Spleen (tissue), 7 donors: Measurements from ENCODE around the gene RAB3IL1.

ENCODE experiments used
- POLR2A ChIP-seq, 3 donors: fragments of 450-650 bp; IDR thresholded peaks; one replicate each; pipeline ENCODE4 v1.5.1; 2017; ENCODE audit warnings: antibody characterized with exemption in 3 of 3, mild to moderate bottlenecking in 1 of 3
- POLR2AphosphoS5 ChIP-seq, 3 donors: sonication (generic); formaldehyde crosslinking; IDR thresholded peaks; one replicate each; pipeline ENCODE4 v1.5.1; 2017; ENCODE audit warnings: antibody characterized with exemption in 3 of 3
- TF ChIP-seq, protein P1 (sequence below), 11 experiments: fragments of 200-600 bp in 7 of 11; fragments of 450-650 bp in 4 of 11; sonication (generic) in 4 of 11; IDR thresholded peaks in 8 of 11; conservative IDR thresholded peaks in 3 of 11; 1 replicate in 7 of 11; 2 replicates in 4 of 11; pipeline versions ENCODE4 v1.4.0 to v1.8.0; 2016 to 2021; ENCODE audit warnings: antibody characterized with exemption in 11 of 11, inconsistent platforms in 4 of 11, mild to moderate bottlenecking in 1 of 11
- donor health status: DM: no; HTN: no; CAD: no; lungs with moderate emphysema.
- donor health status: DM: no; HTN: no; CAD: no.
- donor health status: DM: no; HTN: no; CAD: no.

DNA sequence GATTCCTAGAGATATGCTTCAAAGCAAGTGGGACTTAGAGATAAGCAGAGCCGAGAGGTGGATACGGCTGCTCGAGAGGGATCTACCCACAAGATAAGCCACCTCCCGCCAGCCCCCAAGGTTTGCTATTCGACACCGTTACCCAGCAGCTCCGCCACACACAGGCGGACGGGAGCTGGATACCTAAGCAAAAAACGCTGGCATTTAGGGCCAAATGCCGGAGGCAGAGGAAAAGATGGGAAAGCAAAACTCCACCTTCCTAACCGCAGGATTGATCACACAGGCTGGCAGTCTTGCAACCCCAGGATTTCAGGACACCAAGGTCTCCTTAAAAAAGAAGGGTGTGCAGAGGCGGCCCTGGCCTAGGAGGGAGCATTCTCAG, 49.4 kb upstream of the RAB3IL1 start:
- TF ChIP-seq, protein P1, sequence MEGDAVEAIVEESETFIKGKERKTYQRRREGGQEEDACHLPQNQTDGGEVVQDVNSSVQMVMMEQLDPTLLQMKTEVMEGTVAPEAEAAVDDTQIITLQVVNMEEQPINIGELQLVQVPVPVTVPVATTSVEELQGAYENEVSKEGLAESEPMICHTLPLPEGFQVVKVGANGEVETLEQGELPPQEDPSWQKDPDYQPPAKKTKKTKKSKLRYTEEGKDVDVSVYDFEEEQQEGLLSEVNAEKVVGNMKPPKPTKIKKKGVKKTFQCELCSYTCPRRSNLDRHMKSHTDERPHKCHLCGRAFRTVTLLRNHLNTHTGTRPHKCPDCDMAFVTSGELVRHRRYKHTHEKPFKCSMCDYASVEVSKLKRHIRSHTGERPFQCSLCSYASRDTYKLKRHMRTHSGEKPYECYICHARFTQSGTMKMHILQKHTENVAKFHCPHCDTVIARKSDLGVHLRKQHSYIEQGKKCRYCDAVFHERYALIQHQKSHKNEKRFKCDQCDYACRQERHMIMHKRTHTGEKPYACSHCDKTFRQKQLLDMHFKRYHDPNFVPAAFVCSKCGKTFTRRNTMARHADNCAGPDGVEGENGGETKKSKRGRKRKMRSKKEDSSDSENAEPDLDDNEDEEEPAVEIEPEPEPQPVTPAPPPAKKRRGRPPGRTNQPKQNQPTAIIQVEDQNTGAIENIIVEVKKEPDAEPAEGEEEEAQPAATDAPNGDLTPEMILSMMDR (IDR thresholded peaks at IDR 0.05 in 8 of 11, conservative IDR thresholded peaks at IDR 0.05 in 3 of 11) = no peak
- TF ChIP-seq POLR2A (IDR thresholded peaks at IDR 0.05) (no peak), POLR2AphosphoS5 (IDR thresholded peaks at IDR 0.05) (peak in 1 of 3 donors; percentile 73)
